Liver (tissue), 2 donors: ENCODE data around the gene SMYD3.

Experiments used
- CTCF ChIP-seq: fragments of 150-350 bp; IDR thresholded peaks from 2 replicates; pipeline ENCODE4 v1.5.1; 2017; ENCODE audit warnings: improper control_type of control experiment, low read depth, low read length; ENCODE audit not compliant: missing input control
- FOXA1 ChIP-seq: IDR thresholded peaks from 2 replicates; pipeline ENCODE4 v1.6.1; 2016; ENCODE audit warnings: antibody characterized with exemption
- donor health status: healthy.

- no peak for TF ChIP-seq CTCF
- TF ChIP-seq FOXA1: no peak
Measured at GRCh38 chr1:246212013-246212412, 295.1 kb downstream of the SMYD3 start.
